ENCODE measurements around the gene TSKU. TPM values are rescaled to one million over a fixed set of nuclear protein-coding genes. Genes with fewer than 3 reads are reported as not detected.
A peak's percentile ranks its signal among the peaks of the same experiment; 100 is the strongest.

Gene TSKU
- total and polyA plus RNA-seq, 9 of the 15 experiments (the other 6 are each of a cell fraction or from before 2014, with no cell fraction given): 0.60 to 11.9 (median 8.4) TPM

DNA sequence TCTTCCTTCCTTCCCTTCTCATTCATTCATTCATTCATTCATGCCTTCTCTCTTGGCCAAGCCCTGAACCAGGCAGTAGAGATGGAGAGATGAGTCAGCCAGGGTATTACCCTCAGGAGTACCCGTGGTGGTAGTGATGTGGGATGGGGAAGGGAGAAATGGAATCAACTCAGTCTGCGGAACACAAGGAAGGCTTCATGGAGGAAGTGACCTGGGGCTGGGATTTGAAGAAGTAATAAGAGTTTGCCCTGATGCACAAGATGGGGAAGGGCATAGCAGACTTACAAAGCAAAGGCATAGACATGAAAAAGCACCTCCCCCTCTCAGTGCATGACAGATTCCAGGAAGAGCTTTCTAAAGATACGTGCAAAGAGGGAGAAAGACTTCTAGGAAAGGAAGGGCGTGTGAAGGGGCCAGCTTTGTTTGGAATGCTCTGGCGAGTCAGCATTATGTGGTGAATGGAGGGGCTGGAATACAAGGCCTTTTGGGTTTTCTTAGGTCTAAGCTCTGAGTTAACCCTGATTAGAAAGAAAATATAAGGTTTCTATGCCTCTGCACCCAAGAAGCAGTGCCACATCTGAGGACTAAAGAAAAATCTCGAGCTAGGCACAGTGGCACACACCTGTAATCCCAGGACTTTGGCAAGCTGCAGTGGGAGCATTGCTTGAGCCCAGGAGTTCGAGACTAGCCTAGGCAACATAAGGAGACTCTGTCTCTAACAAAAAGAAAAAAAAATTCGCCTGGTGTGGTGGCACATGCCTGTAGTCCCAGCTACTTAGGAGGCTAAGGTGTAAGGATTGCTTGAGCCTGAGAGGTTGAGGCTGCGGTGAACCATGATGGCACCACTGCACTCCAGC is 41.2 kb downstream of the TSKU start (continued):
- TF ChIP-seq TEAD4 (IDR thresholded peaks at IDR 0.05; ENCODE audit: low read length) (peak; percentile 42; the same call in 1 of the 2 replicates), TEAD4 (CRISPR knock-in tag; IDR thresholded peaks at IDR 0.05; ENCODE audit: borderline replicate concordance) (no peak), ADNP (tag; IDR thresholded peaks at IDR 0.05) (peak; percentile 69; the same call in 1 of the 2 replicates), SMARCE1 (IDR thresholded peaks at IDR 0.05) (peak; percentile 72), ZBTB33 (CRISPR knock-in tag; IDR thresholded peaks at IDR 0.05) (no peak), ZNF609 (CRISPR knock-in tag; IDR thresholded peaks at IDR 0.05; ENCODE audit: borderline replicate concordance) (no peak), KDM1A (IDR thresholded peaks at IDR 0.05) (peak; percentile 74 to 88), HNRNPL (IDR thresholded peaks at IDR 0.05; ENCODE audit: low read depth, low read length) (no peak), EP400 (IDR thresholded peaks at IDR 0.05) (peak; percentile 55; the same call in 1 of the 2 replicates), NCOA4 (IDR thresholded peaks at IDR 0.05; ENCODE audit: partially characterized antibody) (peak; percentile 67), ZNF197 (CRISPR knock-in tag; IDR thresholded peaks at IDR 0.05; ENCODE audit: low read depth) (0 out of 2 replicates have a peak, but pooled peaks have one; percentile 57), TRIM24 (IDR thresholded peaks at IDR 0.05) (peak in 1 of 2 experiments; percentile 76; a peak in 3 of 4 replicates), ZNF436 (CRISPR knock-in tag; IDR thresholded peaks at IDR 0.05) (peak; percentile 86), ZC3H8 (IDR thresholded peaks at IDR 0.05) (no peak), PYGO2 (tag; IDR thresholded peaks at IDR 0.05) (no peak), FOXJ2 (tag; IDR thresholded peaks at IDR 0.05) (no peak), GTF2F1 (IDR thresholded peaks at IDR 0.05; ENCODE audit: low read depth, low read length) (no peak), CREB3L1 (IDR thresholded peaks at IDR 0.05; ENCODE audit: borderline replicate concordance, low read depth) (no peak; the same call in 1 of the 2 replicates)
- TF ChIP-seq, protein P1, sequence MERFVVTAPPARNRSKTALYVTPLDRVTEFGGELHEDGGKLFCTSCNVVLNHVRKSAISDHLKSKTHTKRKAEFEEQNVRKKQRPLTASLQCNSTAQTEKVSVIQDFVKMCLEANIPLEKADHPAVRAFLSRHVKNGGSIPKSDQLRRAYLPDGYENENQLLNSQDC (CRISPR knock-in tag; IDR thresholded peaks at IDR 0.05): no peak

All from K562 (cell line).